Activated naive CD8-positive, alpha-beta T cell (primary cell): ENCODE measurements around the gene ABHD4.
"Not testable (repeated sequence)": the region's sequence is repeated elsewhere in the genome, so short reads cannot be mapped to it uniquely, and the experiment has no call there.

Source experiments
- H3K27ac Mint-ChIP-seq: one replicate; pipeline ENCODE4 v1.8.0; 2021; ENCODE audit warnings: mixed read lengths
- H3K27me3 Mint-ChIP-seq: one replicate; pipeline ENCODE4 v1.8.0; 2021; ENCODE audit warnings: mixed read lengths
- H3K36me3 Mint-ChIP-seq: one replicate; pipeline ENCODE4 v1.8.0; 2021; ENCODE audit warnings: mixed read lengths
- H3K4me1 Mint-ChIP-seq: one replicate; pipeline ENCODE4 v1.8.0; 2021; ENCODE audit warnings: low read depth, mixed read lengths
- H3K4me3 Mint-ChIP-seq: one replicate; pipeline ENCODE4 v1.8.0; 2021; ENCODE audit warnings: mild to moderate bottlenecking, mixed read lengths
- H3K9me3 Mint-ChIP-seq: one replicate; pipeline ENCODE4 v1.8.0; 2021; ENCODE audit warnings: low read depth, mixed read lengths

The ABHD4 gene

DNA sequence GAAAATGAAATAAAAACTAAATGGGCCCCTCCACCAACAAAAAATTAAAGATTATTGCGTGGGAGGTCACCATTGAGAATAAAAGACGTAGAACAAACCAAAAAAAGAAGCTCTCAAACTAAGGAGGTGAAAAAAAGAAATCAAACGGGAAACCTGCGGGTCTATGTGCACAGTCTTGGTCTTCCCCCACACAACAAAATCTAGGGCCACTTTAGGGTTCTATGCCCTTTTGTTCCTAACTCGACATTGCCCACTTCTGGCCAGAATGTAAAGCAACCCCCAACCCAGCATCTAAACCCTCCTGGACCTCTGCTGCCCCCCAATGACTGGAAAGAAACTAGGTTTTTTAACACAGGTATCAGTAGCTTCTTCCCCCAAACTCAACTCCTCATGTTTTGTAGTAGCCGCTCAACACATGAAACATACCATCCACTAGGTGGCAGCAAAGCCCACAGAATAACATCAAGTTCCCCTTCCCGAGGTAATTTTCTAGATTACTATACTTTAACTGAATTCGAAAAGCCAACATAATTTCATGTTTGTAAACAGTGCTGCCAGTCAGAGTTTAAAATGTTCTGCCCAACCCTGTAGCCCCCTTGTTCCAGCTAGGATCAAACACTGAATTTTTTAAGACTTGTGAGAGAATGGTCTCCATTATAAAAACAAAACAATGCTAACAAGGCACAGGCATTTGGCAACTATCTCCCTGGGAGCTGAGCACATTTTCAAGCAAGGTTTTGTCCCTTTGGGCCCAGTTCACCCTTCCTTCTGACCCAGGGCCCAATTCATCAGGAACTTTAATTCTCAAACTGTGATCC lies 27.8 kb upstream of the ABHD4 start:
- H3K27me3 Mint-ChIP-seq: no peaks in the 10 kb centered on the region
- H3K27ac Mint-ChIP-seq: peak overlapping the region; percentile 96
- H3K4me1 Mint-ChIP-seq: peaks cover 60% of the 10 kb centered on the region
- H3K4me3 Mint-ChIP-seq: peak overlapping the region; percentile 87
- peaks cover 29% of the 10 kb centered on the region for H3K36me3 Mint-ChIP-seq
- no peaks in the 10 kb centered on the region for H3K9me3 Mint-ChIP-seq

GRCh38 chr14:22572562-22573058 lies 25.5 kb upstream of the ABHD4 start:
- H3K27ac Mint-ChIP-seq: peak overlapping the region; percentile 28
- no peaks in the 10 kb centered on the region for H3K9me3 Mint-ChIP-seq
- H3K36me3 Mint-ChIP-seq: peaks cover 29% of the 10 kb centered on the region
- peaks cover 54% of the 10 kb centered on the region for H3K4me1 Mint-ChIP-seq
- no peak overlapping the region for H3K4me3 Mint-ChIP-seq
- no peaks in the 10 kb centered on the region for H3K27me3 Mint-ChIP-seq

GRCh38 chr14:22573804-22574203 lies 24.3 kb upstream of the ABHD4 start:
- peaks cover 24% of the 10 kb centered on the region for H3K36me3 Mint-ChIP-seq
- peak overlapping the region; percentile 46 for H3K27ac Mint-ChIP-seq
- H3K4me3 Mint-ChIP-seq: no peak overlapping the region
- peaks cover 52% of the 10 kb centered on the region for H3K4me1 Mint-ChIP-seq
- no peaks in the 10 kb centered on the region for H3K9me3 Mint-ChIP-seq
- H3K27me3 Mint-ChIP-seq: no peaks in the 10 kb centered on the region

- no peaks in the 10 kb centered on the region for H3K9me3 Mint-ChIP-seq
- H3K27ac Mint-ChIP-seq: peak overlapping the region; percentile 64
- peak overlapping the region; percentile 67 for H3K4me3 Mint-ChIP-seq
- H3K4me1 Mint-ChIP-seq: peaks cover 53% of the 10 kb centered on the region
- peaks cover 25% of the 10 kb centered on the region for H3K36me3 Mint-ChIP-seq
- no peaks in the 10 kb centered on the region for H3K27me3 Mint-ChIP-seq
Observed at GRCh38 chr14:22577334-22577908, 20.7 kb upstream of the ABHD4 start.

DNA sequence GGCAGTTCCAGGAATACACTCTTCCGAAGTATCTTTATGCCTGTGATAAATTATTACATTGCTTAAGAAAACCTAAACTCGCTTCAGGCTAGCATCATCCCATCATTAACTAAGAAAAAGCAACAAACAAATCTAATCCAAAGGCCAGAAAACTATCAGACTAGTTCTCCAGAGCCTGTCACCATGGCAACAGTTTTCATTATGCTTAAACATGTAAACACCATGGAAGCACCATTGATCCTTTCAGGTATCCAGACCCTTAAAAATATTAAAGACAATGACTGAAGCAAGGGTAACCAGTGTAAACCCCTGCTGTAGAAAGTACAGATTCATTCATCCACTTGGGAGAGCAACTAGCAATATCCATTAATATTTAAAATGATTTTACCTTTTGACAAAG lies 18.9 kb upstream of the ABHD4 start:
- Mint-ChIP-seq H3K27me3 (no peaks in the 10 kb centered on the region), H3K4me3 (peak overlapping the region; percentile 77), H3K36me3 (peaks cover 21% of the 10 kb centered on the region), H3K4me1 (peaks cover 61% of the 10 kb centered on the region), H3K27ac (peak overlapping the region; percentile 72), H3K9me3 (no peaks in the 10 kb centered on the region)

DNA sequence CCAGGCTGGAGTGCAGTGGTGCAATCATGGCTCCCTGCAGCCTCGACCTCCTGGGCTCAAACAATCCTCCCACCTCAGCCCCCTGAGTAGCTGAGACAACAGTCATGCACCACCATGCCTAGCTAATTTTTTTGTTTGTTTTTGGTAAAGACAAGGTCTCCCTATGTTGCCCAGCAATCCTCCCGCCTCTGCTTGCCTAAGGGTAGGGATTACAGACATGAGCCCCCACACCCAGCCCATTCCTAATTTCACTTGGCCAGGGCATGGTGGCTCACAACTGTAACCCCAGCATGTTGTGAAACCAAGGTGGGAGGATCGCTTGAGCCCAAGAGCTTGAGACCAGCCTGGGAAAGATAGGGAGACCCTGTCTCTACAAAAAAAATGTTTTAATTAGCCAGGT lies 18.2 kb upstream of the ABHD4 start:
- H3K27me3 Mint-ChIP-seq: no peaks in the 10 kb centered on the region
- peaks cover 18% of the 10 kb centered on the region for H3K36me3 Mint-ChIP-seq
- H3K9me3 Mint-ChIP-seq: no peaks in the 10 kb centered on the region
- H3K4me1 Mint-ChIP-seq: peaks cover 67% of the 10 kb centered on the region
- H3K4me3 Mint-ChIP-seq: peak overlapping the region; percentile 31
- H3K27ac Mint-ChIP-seq: no peak overlapping the region

- no peak overlapping the region for H3K4me3 Mint-ChIP-seq
- no peaks in the 10 kb centered on the region for H3K27me3 Mint-ChIP-seq
- peaks cover 75% of the 10 kb centered on the region for H3K4me1 Mint-ChIP-seq
- H3K27ac Mint-ChIP-seq: no peak overlapping the region
- H3K36me3 Mint-ChIP-seq: peaks cover 19% of the 10 kb centered on the region
- no peaks in the 10 kb centered on the region for H3K9me3 Mint-ChIP-seq
Observed at GRCh38 chr14:22580625-22581024, 17.5 kb upstream of the ABHD4 start.

DNA sequence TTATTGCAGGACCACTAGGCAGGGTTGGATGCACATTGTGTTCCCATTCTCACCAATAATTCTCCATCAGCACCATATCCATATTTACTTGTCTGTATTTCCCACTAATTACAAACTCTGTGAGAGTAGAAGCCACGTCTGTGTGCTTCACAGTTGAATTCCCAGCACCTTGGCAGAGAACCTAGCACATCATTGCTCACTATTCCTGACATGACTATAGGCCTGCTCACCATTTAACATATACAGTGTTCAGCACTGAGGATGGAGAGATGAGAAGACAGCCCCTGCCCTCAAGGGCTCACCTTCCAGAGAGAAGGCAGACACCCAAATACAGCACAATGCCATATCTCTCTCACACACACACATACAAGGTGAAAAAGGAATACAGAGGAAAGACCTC lies 14.1 kb upstream of the ABHD4 start:
- Mint-ChIP-seq H3K27me3 (no peaks in the 10 kb centered on the region), H3K4me1 (peaks cover 72% of the 10 kb centered on the region), H3K27ac (peak overlapping the region; percentile 100), H3K36me3 (peaks cover 22% of the 10 kb centered on the region), H3K9me3 (no peaks in the 10 kb centered on the region), H3K4me3 (peak overlapping the region; percentile 70)

DNA sequence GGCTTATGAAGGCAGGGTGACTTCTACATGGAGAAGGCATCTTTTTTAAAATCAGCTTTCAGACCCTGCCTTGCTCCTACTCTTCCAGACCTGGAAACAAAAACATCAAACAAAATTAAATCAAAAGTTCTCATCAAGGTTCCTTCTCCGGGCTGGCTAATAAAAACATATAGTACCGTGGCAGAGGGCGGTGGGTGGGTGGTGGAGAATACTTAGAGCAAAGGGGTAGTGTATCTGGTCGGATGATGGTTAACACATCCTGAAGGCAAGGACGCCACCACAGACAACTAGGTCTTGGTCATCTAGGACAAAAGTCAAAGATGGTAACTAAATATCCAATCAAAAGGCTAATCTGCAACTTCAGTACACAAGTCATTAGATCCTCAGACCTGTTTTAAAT lies 10.9 kb upstream of the ABHD4 start:
- Mint-ChIP-seq H3K27ac (peak overlapping the region; percentile 100), H3K4me1 (peaks cover 77% of the 10 kb centered on the region), H3K4me3 (peak overlapping the region; percentile 97), H3K27me3 (no peaks in the 10 kb centered on the region), H3K36me3 (peaks cover 15% of the 10 kb centered on the region), H3K9me3 (no peaks in the 10 kb centered on the region)

GRCh38 chr14:22587677-22588422 lies 10.2 kb upstream of the ABHD4 start:
- not testable (repeated sequence) for H3K9me3 Mint-ChIP-seq, H3K27me3 Mint-ChIP-seq
- Mint-ChIP-seq H3K4me3 (peak overlapping the region; percentile 97), H3K36me3 (peaks cover 15% of the 10 kb centered on the region), H3K27ac (peak overlapping the region; percentile 100), H3K4me1 (peaks cover 72% of the 10 kb centered on the region)

DNA sequence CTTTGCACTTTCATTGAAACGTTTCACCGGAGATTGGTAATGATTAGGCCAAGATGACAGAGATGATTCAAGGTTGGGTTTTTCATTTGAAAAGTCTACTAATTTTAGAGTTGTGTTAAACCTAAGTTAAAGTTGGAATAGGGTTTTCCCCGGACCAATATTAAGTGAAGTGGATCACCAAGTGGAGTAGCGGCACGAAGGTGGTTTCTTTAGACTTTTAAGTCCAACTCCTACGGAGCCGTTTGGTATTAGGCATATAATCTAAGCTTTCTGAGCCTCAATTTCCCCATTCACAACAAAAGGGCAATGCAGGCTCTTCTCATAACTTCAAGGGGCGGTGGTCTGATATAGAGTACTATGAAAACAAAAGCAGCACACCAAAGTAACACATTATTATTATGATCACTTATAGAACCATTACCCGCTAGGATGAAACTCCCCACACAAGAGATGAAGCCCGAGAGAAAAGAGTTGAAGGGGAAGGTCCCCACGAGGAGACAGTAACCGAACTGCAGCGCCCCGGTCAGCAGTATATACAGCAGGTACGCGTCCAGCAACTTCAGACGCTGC lies 9.5 kb upstream of the ABHD4 start:
- Mint-ChIP-seq H3K27me3 (no peaks in the 10 kb centered on the region), H3K4me1 (peaks cover 65% of the 10 kb centered on the region), H3K27ac (peak overlapping the region; percentile 100), H3K36me3 (peaks cover 15% of the 10 kb centered on the region), H3K4me3 (peak overlapping the region; percentile 97), H3K9me3 (no peaks in the 10 kb centered on the region)

- peak within 1 kb of the TSS; percentile 97 for H3K4me3 Mint-ChIP-seq
- H3K36me3 Mint-ChIP-seq: peaks cover 11% of the 10 kb centered on the region
- no peaks in the 10 kb centered on the region for H3K9me3 Mint-ChIP-seq
- peaks cover 58% of the 10 kb centered on the region for H3K4me1 Mint-ChIP-seq
- H3K27me3 Mint-ChIP-seq: no peaks in the 10 kb centered on the region
- peak within 1 kb of the TSS; percentile 100 for H3K27ac Mint-ChIP-seq
Observed at GRCh38 chr14:22589096-22589839, 8.8 kb upstream of the ABHD4 start, which contains the start of gene DAD1. Gene DAD1 (minus strand): TSS chr14:22589224. CDS start chr14:22589157, 67 bp downstream.

DNA sequence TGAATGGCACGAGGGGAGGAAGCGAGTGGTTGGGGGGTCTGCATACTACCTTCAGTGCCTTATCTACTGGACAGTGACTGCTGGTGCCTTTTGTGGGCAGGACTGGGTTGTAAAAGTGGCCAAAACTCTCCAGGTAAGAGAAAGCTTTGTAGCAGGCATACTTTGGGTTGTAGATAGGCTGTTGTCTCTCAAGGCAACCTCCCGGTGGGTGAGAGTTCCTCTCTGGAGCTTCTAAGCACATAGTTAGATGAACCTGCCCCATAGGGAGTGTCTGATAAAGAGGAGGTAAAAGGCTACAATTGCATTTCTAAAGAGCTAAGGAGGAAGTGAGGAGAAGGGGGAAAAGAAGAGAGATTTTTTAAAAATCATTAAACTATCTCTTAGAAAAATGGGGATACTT lies 4.9 kb upstream of the ABHD4 start:
- Mint-ChIP-seq H3K4me1 (peaks cover 28% of the 10 kb centered on the region), H3K9me3 (no peaks in the 10 kb centered on the region), H3K4me3 (no peak overlapping the region), H3K27ac (peak overlapping the region; percentile 2), H3K36me3 (no peaks in the 10 kb centered on the region), H3K27me3 (no peaks in the 10 kb centered on the region)

- Mint-ChIP-seq H3K4me3 (no peak overlapping the region), H3K27ac (no peak overlapping the region), H3K9me3 (no peaks in the 10 kb centered on the region), H3K27me3 (no peaks in the 10 kb centered on the region), H3K36me3 (no peaks in the 10 kb centered on the region), H3K4me1 (peaks cover 31% of the 10 kb centered on the region)
Observed at GRCh38 chr14:22593601-22594000, 4.5 kb upstream of the ABHD4 start.
